Gastroesophageal sphincter (tissue), 4 donors: ENCODE results near the gene TLCD1. TPM values are rescaled to one million over a fixed set of nuclear protein-coding genes. Genes with fewer than 3 reads are reported as not detected.

Source experiments
- ATAC-seq: fragments of 150-250 bp; one replicate; pipeline ENCODE4 v1.9.1; 2016; ENCODE audit warnings: mild to moderate bottlenecking, moderate library complexity
- H3K27ac ChIP-seq, 4 donors: fragments of 200-600 bp; sonication (generic) in 3 of 4; 1 replicate in 3 of 4; 2 replicates in 1 of 4; pipeline ENCODE4 v1.5.1; 2016 to 2019
- H3K27me3 ChIP-seq: fragments of 200-600 bp; sonication (generic); one replicate; pipeline ENCODE4 v1.5.1; 2019
- H3K36me3 ChIP-seq, 2 donors: fragments of 200-600 bp; sonication (generic); one replicate each; pipeline ENCODE4 v1.5.1; 2019; ENCODE audit warnings: control low read depth in 1 of 2
- H3K4me1 ChIP-seq, 3 donors: fragments of 200-600 bp; sonication (generic); 1 replicate in 2 of 3; 2 replicates in 1 of 3; pipeline ENCODE4 v1.5.1; 2016 to 2019; ENCODE audit warnings: control low read depth in 2 of 3
- H3K4me3 ChIP-seq, 2 donors: fragments of 200-600 bp; sonication (generic); one replicate each; pipeline ENCODE4 v1.5.1; 2019; ENCODE audit warnings: mild to moderate bottlenecking in 1 of 2, moderate library complexity in 1 of 2
- H3K9me3 ChIP-seq, 3 donors: fragments of 200-600 bp; sonication (generic); one replicate each; pipeline ENCODE4 v1.5.1; 2017 to 2019; ENCODE audit warnings: control low read depth in 2 of 3
- CTCF ChIP-seq, 4 experiments: fragments of 200-600 bp in 2 of 4; fragments of 450-650 bp in 2 of 4; sonication (generic) in 1 of 4; IDR thresholded peaks; one replicate each; pipeline ENCODE4 v1.5.1; 2017 to 2019; ENCODE audit warnings: antibody characterized with exemption in 4 of 4, mild to moderate bottlenecking in 2 of 4, moderate library complexity in 2 of 4
- EP300 ChIP-seq: sonication (generic); formaldehyde crosslinking; IDR thresholded peaks from one replicate; pipeline ENCODE4 v1.6.1; 2017; ENCODE audit warnings: antibody characterized with exemption, mild to moderate bottlenecking
- POLR2A ChIP-seq, 2 donors: fragments of 450-650 bp; IDR thresholded peaks; one replicate each; pipeline ENCODE4 v1.6.1; 2017; ENCODE audit warnings: antibody characterized with exemption in 2 of 2, mild to moderate bottlenecking in 2 of 2, moderate library complexity in 1 of 2
- POLR2AphosphoS5 ChIP-seq: sonication (generic); formaldehyde crosslinking; IDR thresholded peaks from one replicate; pipeline ENCODE4 v1.6.1; 2017; ENCODE audit warnings: antibody characterized with exemption
- WGBS, 2 donors: methylation state at CpG; one replicate each; pipeline ENCODE4 v1.1.5; 2018; ENCODE audit warnings: low coverage in 1 of 2; 5-methylcytosine and 5-hydroxymethylcytosine counted together
- total RNA-seq, 4 donors: library from RNA; depleted of rRNA; stranded (reverse); fragments of >200 nt; gene quantifications; one replicate each; pipeline ENCODE4 v1.1.0, GENCODE V29; 2016

The TLCD1 gene
- total RNA-seq, 4 donors from 2014 or later = 1.1 to 2.8 TPM; not detected in 2

GRCh38 chr17:28720247-28720996 is 5.6 kb downstream of the TLCD1 start:
- TF ChIP-seq EP300 (no peak), CTCF (IDR thresholded peaks at IDR 0.05) (no peak), POLR2A (IDR thresholded peaks at IDR 0.05) (no peak), POLR2AphosphoS5 (no peak)
- Histone ChIP-seq H3K4me1 (peaks cover 4 to 80% (median 40%) of the 10 kb centered on the region in 3 donors), H3K27ac (peak overlapping the region; percentile 40 to 95 (median 93)), H3K9me3 (no peaks in the 10 kb centered on the region), H3K36me3 (peaks cover 0 to 46% of the 10 kb centered on the region in 2 donors), H3K27me3 (no peaks in the 10 kb centered on the region), H3K4me3 (peak overlapping the region; percentile 83 to 89)
- 0 to 2% methylated on average over 7 to 12 of the region's 30 CpGs for WGBS, 2 donors
- no peak for ATAC-seq

- Histone ChIP-seq H3K36me3 (peaks cover 0 to 50% of the 10 kb centered on the region in 2 donors), H3K27me3 (no peaks in the 10 kb centered on the region), H3K4me3 (peak overlapping the region; percentile 83 to 89), H3K4me1 (peaks cover 4 to 72% (median 37%) of the 10 kb centered on the region in 3 donors), H3K27ac (peak overlapping the region; percentile 78 to 95 (median 93)), H3K9me3 (no peaks in the 10 kb centered on the region)
- 27 to 50% methylated on average over 6 to 17 of the region's 18 CpGs for WGBS, 2 donors
- no peak for ATAC-seq
- TF ChIP-seq POLR2AphosphoS5 = no peak
- no peak for TF ChIP-seq POLR2A (IDR thresholded peaks at IDR 0.05)
- no peak for TF ChIP-seq CTCF (IDR thresholded peaks at IDR 0.05)
- TF ChIP-seq EP300 = no peak
Observed at GRCh38 chr17:28719021-28719433, 7.0 kb downstream of the TLCD1 start.

- Histone ChIP-seq H3K36me3 (peaks cover 0 to 50% of the 10 kb centered on the region in 2 donors), H3K9me3 (no peaks in the 10 kb centered on the region), H3K27ac (peak overlapping the region; percentile 78 to 95 (median 93)), H3K27me3 (no peaks in the 10 kb centered on the region), H3K4me3 (peak overlapping the region; percentile 51 to 89), H3K4me1 (peaks cover 4 to 71% (median 37%) of the 10 kb centered on the region in 3 donors)
- 37 to 60% methylated on average over 9 to 11 of the region's 18 CpGs for WGBS, 2 donors
- ATAC-seq = no peak
- TF ChIP-seq EP300 (no peak), POLR2AphosphoS5 (no peak), POLR2A (IDR thresholded peaks at IDR 0.05) (no peak), CTCF (IDR thresholded peaks at IDR 0.05) (no peak)
Observed at GRCh38 chr17:28718333-28719020, 7.6 kb downstream of the TLCD1 start.

GRCh38 chr17:28717578-28718332 is 8.3 kb downstream of the TLCD1 start, which contains the start of gene RAB34:
Gene RAB34, minus strand, starts transcription at chr17:28717868. Its CDS starts 602 bp downstream, at chr17:28717266.
- peak; percentile 57 for ATAC-seq
- peaks cover 0 to 50% of the 10 kb centered on the region in 2 donors for H3K36me3 ChIP-seq
- peak within 1 kb of the TSS; percentile 78 to 95 (median 93) for H3K27ac ChIP-seq
- H3K9me3 ChIP-seq = no peaks in the 10 kb centered on the region
- H3K27me3 ChIP-seq = no peaks in the 10 kb centered on the region
- no peak for TF ChIP-seq EP300
- TF ChIP-seq POLR2AphosphoS5 = peak; percentile 70
- TF ChIP-seq POLR2A (IDR thresholded peaks at IDR 0.05) = peak; percentile 52 to 54
- peak in 3 of 4 experiments; percentile 12 to 59 (median 15) for TF ChIP-seq CTCF (IDR thresholded peaks at IDR 0.05)
- peaks cover 4 to 64% (median 37%) of the 10 kb centered on the region in 3 donors for H3K4me1 ChIP-seq
- 20 to 25% methylated on average over 1 to 2 of the region's 60 CpGs for WGBS, 2 donors
- H3K4me3 ChIP-seq = peak within 1 kb of the TSS; percentile 51 to 89
